ENCODE data around the gene HYAL1.
"Not testable (repeated sequence)": the region's sequence is repeated elsewhere in the genome, so short reads cannot be mapped to it uniquely, and the experiment has no call there.

HYAL1 gene

DNA sequence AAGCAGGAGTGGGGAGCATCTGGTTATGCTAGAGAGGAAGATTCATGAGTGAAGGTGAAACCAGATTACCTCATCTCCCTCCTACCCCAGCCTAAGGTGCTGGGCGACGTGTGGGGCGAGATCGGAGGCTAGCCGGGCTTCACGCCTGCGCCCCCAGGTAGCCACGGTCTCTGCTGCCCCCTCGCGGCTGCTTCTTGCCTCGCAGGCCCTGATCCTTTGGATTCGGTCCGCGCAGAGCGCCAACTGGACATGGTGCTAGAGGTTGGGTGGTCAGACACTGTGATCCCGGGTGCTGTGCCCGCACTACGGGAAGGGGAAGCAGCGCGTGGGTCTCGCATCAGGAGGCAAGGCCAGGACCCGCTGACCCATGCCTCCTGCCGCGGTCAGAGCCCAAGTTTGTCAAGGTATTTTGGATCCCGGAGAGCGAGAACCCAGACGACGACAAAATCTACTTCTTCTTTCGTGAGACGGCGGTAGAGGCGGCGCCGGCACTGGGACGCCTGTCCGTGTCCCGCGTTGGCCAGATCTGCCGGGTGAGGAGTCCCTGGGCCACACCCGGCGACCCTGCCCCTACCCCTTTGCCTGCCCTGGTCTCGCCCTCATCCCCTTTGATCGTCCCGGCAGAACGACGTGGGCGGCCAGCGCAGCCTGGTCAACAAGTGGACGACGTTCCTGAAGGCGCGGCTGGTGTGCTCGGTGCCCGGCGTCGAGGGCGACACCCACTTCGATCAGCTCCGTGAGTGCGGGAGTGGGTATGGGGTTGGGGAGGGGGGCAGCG, 30.3 kb downstream of the HYAL1 start:
- peak; percentile 69 to 90 for DNase-seq (ENCODE audit: low read depth in 2 of 2)

DNA sequence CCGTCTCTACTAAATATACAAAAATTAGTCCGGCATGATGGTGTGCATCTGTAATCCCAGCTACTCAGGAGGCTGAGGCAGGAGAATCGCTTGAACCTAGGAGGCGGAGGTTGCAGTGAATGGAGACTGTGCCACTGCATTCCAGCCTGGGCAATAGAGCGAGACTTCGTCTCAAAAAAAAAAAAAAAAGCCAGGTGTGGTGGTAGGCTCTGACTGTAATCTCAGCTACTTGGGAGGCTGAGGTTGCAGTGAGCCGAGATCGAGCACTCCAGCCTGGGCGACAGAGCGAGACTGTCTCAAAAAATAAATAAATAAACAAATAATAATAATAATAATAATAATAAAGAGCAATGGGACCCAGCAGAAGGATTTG, 30.9 kb downstream of the HYAL1 start:
- DNase-seq (ENCODE audit: low read depth in 2 of 2) = not testable (repeated sequence)

DNA sequence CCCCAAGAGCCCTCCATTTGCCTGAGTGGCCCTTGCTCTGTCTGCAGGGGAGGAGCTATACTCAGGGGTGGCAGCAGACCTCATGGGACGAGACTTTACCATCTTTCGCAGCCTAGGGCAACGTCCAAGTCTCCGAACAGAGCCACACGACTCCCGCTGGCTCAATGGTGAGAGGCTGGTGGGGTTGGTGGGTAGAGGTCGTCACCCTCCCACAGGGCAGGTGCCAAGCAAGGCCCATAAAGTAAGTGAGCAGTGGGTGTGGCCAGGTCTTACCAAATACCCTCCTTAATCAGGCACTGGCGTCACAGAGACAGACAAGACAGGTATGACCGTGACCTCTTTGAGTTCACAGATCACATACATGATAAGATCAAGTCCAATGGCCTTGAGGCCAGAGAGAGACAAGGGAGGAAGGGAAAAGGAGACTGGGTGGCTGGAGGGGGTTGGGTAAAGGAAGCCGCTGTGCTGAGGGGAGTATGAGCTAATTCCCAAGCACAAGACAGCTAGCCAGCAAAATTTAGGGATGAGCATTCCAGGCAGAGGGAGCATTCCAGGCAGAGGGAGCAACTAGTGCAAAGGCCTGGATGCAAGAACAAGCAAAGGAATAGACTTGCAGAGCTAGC, 31.9 kb downstream of the HYAL1 start:
- no peak for DNase-seq (ENCODE audit: low read depth in 2 of 2)

DNA sequence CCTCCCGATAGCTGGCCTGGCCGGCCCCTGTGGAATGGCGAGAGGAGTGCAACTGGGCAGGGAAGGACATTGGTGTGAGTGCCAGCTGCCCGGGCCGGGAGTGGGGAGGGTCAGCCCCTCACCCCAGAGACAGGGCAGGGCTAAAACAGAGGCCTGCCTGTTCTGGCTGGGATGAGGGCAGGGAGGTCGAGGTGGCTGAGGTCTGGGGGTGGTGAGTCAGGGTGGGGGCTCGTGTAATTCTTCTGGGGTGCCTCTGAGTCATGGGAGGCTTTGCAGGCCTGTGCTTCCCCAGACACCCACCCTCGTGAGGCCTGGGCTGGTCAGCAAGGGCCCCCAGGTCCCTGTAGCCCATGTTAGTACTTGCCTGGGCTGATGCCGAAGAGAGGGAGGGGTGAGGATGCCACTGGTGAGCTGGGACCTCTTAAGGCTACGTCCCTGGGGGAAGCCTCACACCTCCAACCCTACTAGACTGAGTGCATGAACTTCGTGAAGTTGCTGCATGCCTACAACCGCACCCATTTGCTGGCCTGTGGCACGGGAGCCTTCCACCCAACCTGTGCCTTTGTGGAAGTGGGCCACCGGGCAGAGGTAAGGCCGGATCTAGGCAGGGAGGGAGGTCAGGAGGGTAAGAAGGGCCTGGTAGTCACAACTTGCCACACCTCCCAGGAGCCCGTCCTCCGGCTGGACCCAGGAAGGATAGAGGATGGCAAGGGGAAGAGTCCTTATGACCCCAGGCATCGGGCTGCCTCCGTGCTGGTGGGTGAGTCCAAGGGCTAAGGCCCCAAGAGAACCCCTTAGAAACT, 32.8 kb downstream of the HYAL1 start:
- no peak for DNase-seq (ENCODE audit: low read depth in 2 of 2)

DNA sequence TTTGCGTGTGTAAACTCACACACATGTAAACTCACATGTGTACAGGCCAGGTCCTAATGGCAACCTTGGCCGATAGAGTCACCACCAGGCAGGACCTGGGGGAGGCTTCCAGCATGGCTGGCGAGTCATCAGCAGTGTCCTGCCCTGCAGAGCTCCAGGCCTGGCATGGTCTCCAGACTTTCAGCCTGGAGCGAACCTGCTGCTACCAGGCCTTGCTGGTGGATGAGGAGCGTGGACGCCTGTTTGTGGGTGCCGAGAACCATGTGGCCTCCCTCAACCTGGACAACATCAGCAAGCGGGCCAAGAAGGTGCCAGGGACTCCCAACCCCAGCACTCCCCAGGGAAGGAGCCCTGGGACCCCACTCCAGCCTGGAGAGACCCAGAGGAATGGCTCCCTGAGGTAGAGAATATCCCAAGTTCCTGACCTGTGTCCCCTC, 33.4 kb downstream of the HYAL1 start:
- DNase-seq (ENCODE audit: low read depth in 2 of 2) = no peak

DNA sequence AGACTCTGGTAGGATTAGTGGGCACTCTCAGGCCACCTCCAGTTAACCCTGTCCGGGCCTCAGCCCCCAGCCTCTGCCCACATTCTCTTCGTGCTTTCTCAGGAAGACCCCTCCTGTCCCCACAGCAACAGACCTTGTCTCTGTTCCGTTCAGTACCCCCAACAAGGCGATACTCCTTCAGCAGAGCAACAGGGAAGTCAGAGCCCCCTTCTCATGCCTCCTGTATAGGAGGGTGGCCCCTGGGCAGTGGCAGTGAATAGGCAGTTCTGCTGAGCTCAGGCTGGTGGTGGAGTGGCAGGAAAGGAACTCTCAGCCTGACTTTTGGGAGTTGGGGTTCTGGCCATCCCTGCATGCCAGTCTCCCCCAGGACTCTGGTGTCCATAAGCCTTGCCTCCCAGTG, 33.9 kb downstream of the HYAL1 start:
- no peak for DNase-seq (ENCODE audit: low read depth in 2 of 2)

DNA sequence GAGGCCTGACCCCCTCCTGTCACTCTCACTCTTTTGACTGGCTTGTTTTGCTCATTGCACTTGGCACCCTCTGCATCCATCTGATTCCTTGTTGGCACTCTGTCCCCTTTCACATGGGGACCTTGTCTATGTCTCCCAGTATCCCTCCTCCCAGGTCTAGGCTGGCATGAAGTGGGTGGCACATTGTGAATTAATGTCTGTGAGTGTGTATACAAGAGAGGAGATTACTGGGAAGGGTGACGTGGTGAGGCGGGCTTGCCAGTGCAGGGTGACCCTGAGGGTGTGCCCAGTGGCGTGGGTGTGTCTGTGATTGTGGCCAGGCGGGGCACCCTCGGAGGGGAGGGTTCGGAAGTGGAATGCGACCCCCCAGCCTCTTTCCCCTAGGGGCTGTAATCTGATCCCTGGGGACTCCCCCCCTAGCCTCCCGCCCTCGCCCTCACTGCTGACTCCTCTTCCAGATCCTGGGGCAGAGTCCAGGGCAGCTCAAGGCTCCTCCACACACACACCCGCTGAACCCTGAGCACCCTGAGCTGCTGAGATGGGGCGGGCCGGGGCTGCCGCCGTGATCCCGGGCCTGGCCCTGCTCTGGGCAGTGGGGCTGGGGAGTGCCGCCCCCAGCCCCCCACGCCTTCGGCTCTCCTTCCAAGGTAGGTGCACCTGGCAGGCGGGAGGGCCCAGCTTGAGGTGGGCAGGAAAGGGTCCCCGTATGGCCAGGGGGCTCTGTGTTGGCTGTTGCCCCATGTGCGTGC, 34.5 kb downstream of the HYAL1 start, which contains the start of gene SEMA3B:
Gene SEMA3B (plus strand): TSS at position 445 of the 749 bp plus-strand sequence. CDS start 94 bp downstream, at position 539.
- DNase-seq (ENCODE audit: low read depth in 2 of 2) = no peak

DNA sequence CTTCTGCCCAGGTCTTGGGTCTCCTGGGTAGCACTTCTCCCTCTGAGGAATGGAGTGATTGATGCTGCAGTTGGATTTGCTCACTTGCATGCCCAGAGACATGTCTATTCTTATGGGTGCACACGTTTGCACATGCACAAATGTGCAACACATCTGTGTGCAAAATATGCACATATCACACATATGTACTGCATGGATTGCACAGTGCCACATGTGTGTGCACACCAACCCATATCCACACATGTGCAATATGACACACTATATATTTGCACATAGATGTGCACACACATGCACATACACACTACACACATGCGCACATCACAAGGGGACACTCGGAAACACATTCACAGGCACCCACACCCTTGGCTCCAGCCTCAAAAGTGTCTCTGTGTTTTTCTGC, 35.1 kb downstream of the HYAL1 start:
- DNase-seq (ENCODE audit: low read depth in 2 of 2) = no peak

DNA sequence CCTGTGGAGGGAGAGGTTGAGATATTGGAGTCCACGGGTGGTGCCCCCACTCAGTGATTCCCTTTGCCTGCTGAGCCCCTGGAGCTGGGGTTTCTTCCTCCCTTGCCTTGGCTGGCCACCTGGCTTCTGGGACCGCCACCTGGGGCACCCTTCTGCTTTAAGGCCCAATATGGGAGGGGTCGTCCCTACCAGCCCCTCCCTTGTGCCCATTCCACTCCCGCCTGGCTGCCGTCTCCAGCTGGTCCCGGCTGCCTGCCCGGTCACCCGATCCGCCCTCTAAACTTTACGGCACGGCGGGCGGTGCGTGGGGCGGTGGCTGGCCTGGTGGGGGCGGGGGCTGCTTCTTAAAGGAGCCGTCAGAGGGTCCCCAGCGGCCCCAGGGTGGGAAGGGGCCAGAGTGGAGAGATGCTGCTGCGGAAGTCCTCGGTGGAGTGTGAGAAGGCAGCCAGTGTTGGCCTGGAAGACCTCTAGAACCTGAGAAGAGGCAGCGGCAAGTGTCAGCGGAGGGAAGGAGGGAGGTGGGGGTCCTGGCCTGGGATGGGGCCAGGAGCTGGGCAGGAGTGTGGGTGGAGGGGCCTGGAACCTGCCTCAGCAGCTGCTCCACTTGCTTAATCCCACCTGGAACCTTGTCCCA, 36.0 kb downstream of the HYAL1 start:
- DNase-seq (ENCODE audit: low read depth in 2 of 2) = no peak

DNA sequence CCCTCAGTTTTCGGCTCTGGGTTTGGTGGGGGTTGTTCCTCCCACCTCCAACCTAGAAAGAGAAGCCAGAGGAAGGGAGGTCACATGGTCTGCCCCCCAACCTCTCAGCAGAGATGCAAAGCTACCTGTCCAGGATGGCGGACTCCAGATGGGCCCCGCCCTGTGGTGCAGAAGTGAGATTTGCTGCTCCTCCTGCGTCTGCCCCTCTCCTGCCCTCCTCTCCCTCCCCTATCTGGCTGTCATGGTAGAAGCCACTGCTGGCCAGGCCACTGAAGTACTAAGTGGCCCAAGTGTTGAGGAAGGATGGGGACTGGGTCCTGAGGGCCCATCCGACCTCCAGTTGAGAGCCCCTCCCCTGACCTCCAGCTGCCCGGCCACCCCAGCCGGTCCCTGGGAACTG, 36.5 kb downstream of the HYAL1 start:
- no peak for DNase-seq (ENCODE audit: low read depth in 2 of 2)

DNA sequence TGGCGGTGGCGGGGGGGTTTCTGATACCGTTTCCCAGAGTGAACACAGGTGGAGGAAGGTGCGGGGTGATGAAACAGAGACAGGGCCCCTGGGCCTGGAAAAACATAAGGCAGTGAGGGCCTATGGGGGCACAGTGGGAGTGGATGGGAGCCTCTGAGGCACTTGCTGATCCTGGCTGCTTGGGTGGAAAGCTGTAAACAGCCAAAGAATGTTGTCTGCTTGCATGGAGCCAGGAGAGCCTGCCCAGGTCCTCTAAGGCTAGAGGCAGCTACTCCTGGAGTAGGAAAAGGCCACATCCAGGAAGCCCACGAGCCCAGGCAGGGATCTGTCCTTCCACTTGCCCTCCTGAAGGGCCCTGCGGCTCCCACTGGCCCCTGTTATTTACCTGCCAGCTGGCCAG, 37.4 kb downstream of the HYAL1 start:
- no peak for DNase-seq (ENCODE audit: low read depth in 2 of 2)

DNA sequence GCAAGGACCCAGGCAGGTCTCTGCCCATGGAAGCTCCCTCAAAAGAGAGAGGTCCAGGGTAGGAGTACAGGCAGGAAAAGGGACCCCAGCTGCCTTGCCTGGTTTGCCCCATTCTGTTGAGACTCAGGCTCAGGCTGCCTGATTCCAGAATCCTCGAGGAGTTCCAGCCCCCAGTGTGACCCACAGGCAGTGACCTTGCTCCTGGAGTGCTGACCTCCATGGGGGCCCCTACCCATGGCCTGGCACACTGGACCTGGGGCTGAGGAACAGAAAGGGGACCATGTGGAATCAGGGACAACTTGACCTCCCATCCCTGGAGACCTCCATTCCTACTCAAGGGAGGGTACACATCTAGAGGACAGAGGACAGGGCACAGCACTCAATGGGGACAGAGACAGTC, 37.8 kb downstream of the HYAL1 start:
- DNase-seq (ENCODE audit: low read depth in 2 of 2) = no peak

DNA sequence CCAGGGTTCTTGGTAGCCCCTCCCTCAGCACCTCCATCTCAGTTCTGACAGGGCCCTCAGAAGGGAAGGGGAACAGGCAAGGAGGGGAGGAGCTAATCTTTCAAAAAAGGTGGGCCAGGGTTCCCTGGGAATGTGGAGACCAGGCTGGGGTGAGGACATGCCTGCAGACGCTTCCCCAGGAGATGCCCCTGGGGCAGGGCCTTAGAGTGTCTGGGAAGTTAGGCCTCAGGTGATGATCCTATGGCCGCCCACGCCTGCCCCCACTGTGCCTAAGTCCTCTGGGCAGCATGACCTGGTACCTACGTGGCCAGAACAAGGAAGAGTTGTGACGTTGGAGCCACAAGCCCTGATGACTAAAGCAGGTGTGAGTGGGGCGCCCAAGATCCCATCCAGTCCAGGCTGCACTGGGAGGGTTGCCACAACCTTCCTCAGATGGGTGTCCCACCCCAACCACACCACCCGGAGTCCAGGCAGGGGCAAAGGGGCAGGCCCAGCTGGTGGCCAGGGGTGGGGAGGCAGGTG, 38.3 kb downstream of the HYAL1 start:
- DNase-seq (ENCODE audit: low read depth in 2 of 2) = no peak

DNA sequence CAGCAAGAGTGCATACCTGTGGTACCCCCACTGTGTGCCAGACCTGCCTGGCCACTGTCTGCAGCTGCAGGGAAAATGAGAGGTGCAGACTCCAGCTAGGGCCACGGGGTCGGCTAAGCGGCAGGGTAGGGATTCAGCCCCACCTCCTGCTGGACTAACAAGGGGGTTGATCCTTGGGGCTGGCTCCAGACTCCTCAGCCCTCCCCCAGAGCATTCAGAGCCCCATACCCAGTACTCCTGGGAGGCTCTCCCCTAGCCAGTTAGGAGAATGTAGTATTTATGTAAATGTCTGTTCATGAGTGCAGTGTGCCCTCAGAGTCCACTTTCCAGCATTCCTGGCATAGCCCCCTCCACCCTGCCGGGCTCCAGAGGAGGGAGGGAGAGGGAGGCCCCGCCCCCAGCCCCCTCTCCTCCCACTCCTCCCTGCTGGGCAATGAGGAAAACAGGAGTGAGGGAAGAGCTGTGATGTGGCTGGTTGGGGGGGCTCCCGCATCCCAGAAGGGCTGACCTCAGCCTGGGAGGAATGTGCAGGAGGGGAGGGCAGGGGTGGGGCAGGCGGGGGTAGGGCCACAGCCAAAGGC, 38.9 kb downstream of the HYAL1 start:
- DNase-seq (ENCODE audit: low read depth in 2 of 2) = no peak

DNA sequence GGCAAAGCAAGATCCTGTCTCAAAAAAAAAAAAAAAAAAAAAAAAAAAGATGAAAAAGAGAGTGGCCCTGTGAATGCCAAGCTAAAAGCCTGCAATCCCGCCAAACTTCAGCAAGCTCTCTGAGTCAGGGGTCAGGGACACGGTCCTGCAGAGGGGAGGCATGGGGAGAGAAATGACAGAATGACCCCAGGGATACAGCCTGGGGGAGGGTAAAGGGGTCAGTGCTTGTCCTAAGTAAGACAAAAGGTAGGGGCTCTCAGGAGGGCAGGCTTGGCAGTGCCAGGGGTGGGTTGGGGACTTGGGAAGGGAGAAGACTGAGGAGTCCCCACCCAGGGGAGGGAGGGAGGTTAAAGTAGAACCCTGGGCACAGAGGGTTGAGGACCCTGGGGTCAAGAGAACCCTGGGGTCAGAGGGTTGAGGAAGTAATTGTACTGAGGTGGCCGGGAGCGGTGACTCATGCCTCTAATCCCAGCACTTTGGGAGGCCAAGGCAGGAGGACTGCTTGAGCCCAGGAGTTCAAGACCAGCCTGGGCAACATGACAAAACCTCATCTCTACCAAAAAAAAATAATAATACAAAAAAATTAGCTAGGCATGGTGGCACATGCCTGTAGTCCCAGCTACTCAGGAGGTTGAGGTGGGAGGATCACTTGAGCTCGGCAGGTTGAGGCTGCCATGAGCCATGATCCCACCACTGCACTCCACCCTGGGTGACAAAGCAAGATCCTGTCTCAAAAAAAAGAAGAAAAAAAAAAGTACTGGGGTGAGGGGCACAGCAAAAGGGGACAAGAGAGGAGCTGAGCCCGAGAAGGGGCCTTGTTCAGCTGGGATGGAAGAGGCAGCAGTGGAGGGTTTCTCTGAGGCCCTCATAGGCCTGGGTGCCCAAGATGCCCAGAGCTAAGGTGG, 39.6 kb downstream of the HYAL1 start:
- DNase-seq (ENCODE audit: low read depth in 2 of 2) = no peak

DNA sequence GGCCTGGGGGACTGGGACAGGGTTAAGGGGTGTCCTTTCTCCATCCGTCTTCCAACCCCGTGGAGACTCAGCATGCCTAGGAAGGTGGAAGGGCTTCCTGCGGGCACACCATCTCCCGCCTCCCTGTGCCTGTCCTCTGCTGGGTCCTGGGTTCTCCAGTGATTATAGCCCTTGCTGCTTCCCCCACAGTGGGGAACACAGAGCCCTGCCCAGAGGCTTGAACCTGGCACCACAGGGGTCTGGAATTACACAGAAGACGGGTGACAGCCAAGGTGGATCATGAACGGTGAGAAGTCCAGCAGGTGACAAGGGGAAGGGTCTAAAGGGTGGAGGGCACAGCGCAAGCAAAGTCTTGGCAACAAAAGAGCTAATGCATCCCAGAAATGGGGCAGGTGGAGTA, 40.6 kb downstream of the HYAL1 start:
- no peak for DNase-seq (ENCODE audit: low read depth in 2 of 2)

DNA sequence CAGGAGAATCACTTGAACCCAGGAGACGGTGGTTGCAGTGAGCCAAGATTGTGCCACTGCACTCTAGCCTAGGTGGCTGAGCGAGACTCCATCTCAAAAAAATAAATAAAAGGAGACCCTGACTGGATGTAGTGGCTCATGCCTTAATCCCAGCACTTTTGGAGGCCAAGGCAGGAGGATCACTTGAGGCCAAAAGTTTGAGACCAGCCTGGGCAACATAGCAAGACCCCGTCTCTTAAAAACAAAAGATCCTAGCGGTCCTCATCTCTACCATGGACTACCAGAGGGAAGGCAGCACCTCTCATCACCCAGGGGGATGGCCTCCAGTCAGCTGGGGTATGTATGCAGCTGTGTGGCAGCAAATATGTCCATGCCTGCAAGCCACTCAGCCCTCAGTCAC, 41.2 kb downstream of the HYAL1 start:
- DNase-seq (ENCODE audit: low read depth in 2 of 2) = not testable (repeated sequence)

DNA sequence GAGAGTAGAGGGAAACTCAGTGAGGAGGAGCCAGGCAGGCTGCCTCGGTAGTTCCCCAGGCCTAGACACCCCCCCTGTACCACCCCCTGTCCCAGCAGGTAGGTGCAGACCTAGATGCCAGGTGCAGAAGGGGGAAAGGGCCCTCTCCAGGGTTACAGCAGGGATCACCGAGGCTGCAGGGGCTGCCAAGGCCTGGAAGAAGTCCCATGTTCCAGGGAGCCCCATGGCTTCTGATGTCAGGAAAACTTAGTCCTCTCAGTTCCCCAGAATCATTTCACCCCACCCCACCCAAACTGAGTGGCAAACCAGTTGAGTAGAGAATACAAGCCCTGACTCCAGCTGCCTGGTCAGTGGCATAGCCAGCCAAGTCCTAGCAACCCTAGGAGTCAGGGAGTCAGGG, 41.9 kb downstream of the HYAL1 start:
- no peak for DNase-seq (ENCODE audit: low read depth in 2 of 2)

DNA sequence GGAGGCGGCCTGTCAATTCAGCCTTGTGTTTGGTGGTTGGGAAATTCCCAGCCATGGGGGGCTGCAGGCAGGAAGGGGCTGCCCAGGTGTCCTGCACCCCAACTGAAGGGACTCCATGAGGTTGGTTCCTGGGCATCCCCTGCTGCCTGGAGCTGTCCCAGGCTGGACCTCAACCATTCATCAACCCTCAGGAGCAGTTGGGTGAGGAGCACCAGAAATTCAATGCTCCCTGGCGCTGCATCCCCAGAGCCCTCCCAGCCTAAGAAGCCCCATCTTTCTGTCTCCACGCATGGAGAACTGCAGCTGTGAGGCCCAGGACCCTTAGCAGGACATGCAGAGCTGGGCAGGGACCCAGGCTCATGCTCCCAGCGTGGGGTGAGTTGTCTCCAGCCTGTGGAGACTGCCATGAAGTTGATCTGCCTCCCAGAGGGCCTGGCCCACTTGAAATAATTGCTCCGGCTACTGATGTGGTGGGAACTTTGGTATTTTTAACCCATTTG, 42.4 kb downstream of the HYAL1 start:
- DNase-seq (ENCODE audit: low read depth in 2 of 2) = no peak
